ENCODE results near the gene CTTNBP2NL. TPM values are rescaled to one million over a fixed set of nuclear protein-coding genes. Genes with fewer than 3 reads are reported as not detected.

Gene CTTNBP2NL
- total and polyA plus RNA-seq, 9 donors: 8.1 to 35.7 (median 28.3) TPM

DNA sequence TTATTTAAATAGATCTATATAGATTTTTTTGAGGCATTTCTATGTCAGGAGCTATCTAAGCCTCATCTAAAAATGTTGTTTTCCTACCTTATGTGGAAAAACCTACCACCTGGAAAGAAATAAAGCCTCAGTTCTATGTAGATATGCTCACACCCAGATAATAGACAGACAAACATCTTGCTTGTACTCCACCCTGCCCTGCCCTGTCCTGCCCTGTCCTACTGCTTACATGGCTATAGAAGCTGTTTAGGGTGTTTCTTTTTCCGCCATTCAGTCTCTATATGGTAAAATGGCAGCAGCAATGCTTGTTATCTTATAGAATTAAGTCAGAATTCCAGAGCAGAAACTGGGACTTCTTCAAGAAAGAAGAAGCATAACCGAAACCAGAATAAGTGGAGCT lies 13.4 kb downstream of the CTTNBP2NL start:
- Histone ChIP-seq H3K9me3 (no peaks in the 10 kb centered on the region), H3K27ac (no peak overlapping the region), H3K4me3 (no peak overlapping the region), H3K4me1 (ENCODE audit: insufficient read depth) (peaks cover 2% of the 10 kb centered on the region), H3K36me3 (no peaks in the 10 kb centered on the region), H3K27me3 (no peaks in the 10 kb centered on the region)
- TF ChIP-seq POLR2A (IDR thresholded peaks at IDR 0.05) (no peak), EP300 (IDR thresholded peaks at IDR 0.05) (no peak)
- TF ChIP-seq, protein P1, sequence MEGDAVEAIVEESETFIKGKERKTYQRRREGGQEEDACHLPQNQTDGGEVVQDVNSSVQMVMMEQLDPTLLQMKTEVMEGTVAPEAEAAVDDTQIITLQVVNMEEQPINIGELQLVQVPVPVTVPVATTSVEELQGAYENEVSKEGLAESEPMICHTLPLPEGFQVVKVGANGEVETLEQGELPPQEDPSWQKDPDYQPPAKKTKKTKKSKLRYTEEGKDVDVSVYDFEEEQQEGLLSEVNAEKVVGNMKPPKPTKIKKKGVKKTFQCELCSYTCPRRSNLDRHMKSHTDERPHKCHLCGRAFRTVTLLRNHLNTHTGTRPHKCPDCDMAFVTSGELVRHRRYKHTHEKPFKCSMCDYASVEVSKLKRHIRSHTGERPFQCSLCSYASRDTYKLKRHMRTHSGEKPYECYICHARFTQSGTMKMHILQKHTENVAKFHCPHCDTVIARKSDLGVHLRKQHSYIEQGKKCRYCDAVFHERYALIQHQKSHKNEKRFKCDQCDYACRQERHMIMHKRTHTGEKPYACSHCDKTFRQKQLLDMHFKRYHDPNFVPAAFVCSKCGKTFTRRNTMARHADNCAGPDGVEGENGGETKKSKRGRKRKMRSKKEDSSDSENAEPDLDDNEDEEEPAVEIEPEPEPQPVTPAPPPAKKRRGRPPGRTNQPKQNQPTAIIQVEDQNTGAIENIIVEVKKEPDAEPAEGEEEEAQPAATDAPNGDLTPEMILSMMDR (IDR thresholded peaks at IDR 0.05): no peak
- 95 to 99% (median 96%) methylated on average over 2 of the region's 2 CpGs for WGBS, 3 donors
- intact Hi-C loops (cut with DNase I): no loop called here
- DNase-seq: no peak

DNA sequence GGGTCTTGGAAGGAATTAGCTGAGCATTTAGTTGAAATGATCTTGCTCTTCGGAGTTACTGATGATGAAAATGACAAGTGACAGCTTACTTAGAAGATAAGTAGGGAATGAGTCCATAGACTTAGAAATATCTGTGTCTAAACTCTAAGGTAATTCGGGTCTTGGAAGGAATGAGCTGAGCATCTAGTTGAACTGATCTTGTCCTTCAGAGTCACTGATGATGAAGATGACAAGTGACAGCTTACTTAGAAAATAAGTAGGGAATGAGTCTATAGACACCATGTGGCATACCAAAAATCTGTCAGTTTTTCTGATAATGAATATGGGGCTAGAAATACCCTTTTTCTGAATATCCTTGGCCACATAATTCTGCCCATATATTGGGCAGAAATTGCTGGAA lies 14.7 kb downstream of the CTTNBP2NL start:
- H3K27me3 ChIP-seq: no peaks in the 10 kb centered on the region
- intact Hi-C loops (cut with DNase I): no loop called here
- H3K36me3 ChIP-seq: no peaks in the 10 kb centered on the region
- no peak overlapping the region for H3K4me3 ChIP-seq
- no peak for DNase-seq
- no peak overlapping the region for H3K27ac ChIP-seq
- 83 to 94% (median 85%) methylated on average over 2 of the region's 2 CpGs for whole genome bisulfite sequencing, 3 donors
- H3K4me1 ChIP-seq (ENCODE audit: insufficient read depth): peaks cover 2% of the 10 kb centered on the region
- no peaks in the 10 kb centered on the region for H3K9me3 ChIP-seq
- TF ChIP-seq POLR2A (IDR thresholded peaks at IDR 0.05) (no peak), EP300 (IDR thresholded peaks at IDR 0.05) (no peak)
- TF ChIP-seq, protein P1 (IDR thresholded peaks at IDR 0.05): no peak

DNA sequence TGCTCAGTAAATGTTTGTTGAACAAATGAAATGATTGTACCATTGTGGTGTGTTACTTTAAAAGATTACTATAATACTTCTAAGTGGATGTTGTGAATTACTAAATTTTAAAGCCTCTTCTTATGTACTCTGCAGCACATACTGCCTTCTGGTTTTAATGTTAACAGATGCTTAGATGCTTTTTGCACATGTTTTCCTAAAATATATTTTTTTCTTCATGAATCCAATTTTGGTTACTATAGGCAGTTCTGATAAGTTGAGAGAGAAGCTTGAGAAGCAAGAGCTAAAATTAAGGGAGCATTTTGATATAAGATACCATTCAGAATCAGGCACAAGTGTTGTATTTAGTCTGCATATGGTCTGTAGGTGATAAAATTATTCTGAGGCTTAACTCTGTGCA lies 21.3 kb downstream of the CTTNBP2NL start:
- no peak overlapping the region for H3K4me3 ChIP-seq
- intact Hi-C loops (cut with DNase I): no loop called here
- TF ChIP-seq, protein P1 (IDR thresholded peaks at IDR 0.05): no peak
- TF ChIP-seq POLR2A (IDR thresholded peaks at IDR 0.05): no peak
- no peak for TF ChIP-seq EP300 (IDR thresholded peaks at IDR 0.05)
- no peaks in the 10 kb centered on the region for H3K4me1 ChIP-seq (ENCODE audit: insufficient read depth)
- no peaks in the 10 kb centered on the region for H3K27me3 ChIP-seq
- H3K27ac ChIP-seq: no peak overlapping the region
- no peaks in the 10 kb centered on the region for H3K36me3 ChIP-seq
- no peaks in the 10 kb centered on the region for H3K9me3 ChIP-seq
- DNase-seq: no peak

DNA sequence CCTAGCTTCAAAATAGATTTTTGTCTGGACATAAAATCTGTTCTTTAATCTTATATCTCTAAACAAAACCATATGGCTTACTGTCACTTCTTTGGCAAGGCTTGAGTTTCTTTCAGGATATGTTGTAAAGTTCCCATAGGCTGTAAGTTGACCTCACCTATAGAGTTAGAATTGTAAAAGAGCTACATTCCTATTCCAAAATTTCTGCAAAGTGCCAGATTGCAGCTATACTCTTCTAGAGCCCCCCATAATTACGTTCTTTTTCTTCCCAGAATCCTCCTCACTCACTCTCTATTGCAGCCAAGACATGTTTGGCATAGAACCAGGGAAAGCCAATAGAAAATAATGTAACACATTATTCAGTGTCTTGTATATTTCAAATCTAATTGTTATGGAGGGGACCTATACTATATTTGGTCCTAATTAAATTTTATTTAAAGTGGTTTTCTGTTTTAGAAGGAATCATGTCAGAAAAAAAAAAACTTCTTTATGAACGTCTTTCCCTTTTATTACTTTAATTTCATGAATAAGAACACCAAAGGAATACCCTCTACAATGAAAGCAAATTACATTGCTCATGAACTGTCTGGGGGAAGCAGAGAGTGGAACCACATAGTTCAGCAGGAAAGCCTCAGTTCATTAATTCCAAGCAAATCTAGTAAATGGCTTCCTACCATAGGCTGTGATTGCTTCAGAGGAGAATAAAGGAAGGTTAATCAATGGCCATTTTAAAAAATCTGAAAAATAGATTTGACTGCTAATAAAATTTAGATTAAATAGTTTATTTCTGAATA lies 22.3 kb downstream of the CTTNBP2NL start:
- 58 to 69% (median 67%) methylated on average over 2 of the region's 2 CpGs for WGBS, 3 donors
- Histone ChIP-seq H3K4me1 (ENCODE audit: insufficient read depth) (no peaks in the 10 kb centered on the region), H3K9me3 (no peaks in the 10 kb centered on the region), H3K36me3 (no peaks in the 10 kb centered on the region), H3K27me3 (no peaks in the 10 kb centered on the region), H3K27ac (no peak overlapping the region), H3K4me3 (no peak overlapping the region)
- intact Hi-C loops (cut with DNase I): no loop called here
- no peak for DNase-seq
- no peak for TF ChIP-seq EP300 (IDR thresholded peaks at IDR 0.05)
- TF ChIP-seq, protein P1 (IDR thresholded peaks at IDR 0.05): no peak

Data from ovary (tissue), 9 donors.